Stimulated activated CD4-positive, alpha-beta T cell treated with anti-CD3 and anti-CD28 coated beads, Interleukin-15, amount 100 ng/mL, for 1 hour (primary cell): ENCODE measurements around the gene CCND3.

Source experiments
- DNase-seq, 2 donors: peaks; one replicate each; pipeline ENCODE4 v3.0.0-alpha.2; 2020; ENCODE audit warnings: low read depth in 1 of 2, low spot score in 1 of 2

The CCND3 gene

DNA sequence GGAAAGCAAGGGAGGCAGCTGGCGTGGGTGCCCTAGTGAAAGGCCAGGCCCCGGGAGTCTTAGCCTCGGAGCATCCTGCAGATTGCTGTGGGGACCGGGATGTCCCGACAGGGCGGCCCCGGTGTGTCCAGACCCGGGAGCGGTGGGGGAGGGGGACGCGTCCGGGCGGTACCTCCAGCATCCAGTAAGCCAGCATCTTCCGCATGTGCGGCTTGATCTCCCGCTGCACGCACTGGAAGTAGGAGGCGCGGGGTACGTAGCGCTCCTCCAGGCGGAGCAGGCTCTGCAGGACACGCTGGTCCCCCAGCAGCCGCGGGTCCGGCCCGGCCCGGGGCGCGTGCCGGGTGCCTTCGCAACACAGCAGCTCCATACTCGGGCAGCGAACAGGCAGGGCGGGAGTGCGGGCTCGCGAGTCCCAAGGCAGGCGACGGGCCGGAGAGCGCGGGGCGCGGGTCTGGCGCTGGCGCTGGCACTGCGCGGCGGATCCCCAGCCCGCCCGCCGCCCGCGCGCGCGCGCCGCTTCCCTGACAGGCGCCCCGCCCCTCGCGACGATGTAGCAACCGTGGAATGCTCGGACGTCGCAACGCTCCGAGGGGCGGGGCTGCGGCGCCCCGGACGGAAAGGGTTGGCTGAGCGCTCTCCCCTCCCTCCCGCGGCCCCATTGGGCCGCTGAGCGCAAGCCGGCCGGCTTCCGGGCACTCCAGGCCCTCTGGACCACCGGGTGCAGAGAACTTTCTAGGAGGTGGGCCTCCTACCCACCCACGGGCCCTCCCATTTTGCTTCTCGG, at the start of gene CCND3:
TSS of gene CCND3 (minus strand) at position 529 of the 787 bp plus-strand sequence. CDS start at position 370, 159 bp downstream.
- peak; percentile 59 to 89 for DNase-seq

DNA sequence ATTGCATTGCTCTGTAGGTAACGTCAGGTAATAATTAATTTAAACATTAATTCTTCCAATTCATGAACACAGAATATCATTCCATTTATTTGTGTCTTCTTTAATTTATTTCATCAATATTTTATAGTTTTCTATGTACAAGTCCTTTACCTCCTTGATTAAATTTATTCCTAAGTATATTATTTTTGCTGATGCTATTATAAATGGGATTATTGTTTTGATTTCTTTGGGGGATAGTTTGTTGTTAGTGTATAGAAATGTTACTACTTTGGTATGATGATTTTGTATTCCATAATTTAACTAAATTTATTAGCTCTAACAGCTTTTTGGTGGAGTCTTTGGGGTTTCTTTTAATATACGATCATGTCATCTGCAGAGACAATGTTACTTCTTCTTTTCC, 44.7 kb upstream of the CCND3 start:
- DNase-seq, result no peak

DNA sequence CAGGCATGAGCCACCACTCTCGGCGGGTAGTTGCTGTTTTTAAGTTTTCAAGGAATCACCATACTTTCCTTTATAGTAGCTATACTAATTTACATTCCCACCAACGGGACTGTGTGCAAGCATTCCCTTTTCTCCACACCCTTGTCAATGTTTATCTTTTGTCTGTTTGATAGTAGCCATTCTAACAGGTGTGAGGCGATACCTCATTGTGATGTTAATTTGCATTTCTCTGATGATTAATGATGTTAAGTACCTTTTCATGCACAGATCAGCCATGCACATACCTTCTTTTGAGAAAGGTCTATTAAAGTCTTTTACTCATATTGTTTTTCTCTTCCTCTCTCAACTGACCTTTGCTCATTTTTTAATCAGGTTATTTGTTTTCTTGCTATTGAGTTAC, 43.0 kb upstream of the CCND3 start:
- DNase-seq, result no peak

DNA sequence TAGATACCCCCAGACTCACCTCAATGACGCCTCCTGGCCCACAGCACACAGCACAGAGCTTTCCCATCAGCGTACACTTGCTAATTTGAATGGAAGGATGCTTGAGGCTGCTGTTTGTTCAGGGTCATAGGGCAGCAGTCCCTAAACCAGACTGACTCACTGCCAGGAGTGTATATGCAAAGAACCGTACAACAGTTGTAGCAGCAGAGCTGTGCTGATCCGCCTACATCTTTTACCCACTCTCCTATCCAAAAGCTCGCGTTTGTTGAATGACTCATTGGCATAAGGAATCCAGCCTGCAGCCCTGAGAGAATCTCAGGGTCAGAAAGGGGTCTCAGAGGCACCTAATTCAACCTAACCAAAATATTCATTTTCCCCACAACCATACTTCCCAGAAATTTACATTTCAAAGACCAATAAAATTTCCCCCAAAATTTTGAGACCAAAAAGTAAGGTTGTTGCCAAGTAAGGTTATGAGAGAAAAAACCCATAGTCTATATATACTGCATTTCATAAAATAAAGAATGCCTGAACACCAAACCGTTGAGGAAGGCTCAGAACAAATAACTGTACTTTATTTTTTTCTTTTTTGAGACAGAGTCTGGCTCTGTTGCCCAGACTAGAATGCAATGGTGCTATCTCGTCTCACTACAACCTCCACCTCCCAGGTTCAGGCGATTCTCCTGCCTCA, 35.3 kb upstream of the CCND3 start:
- no peak for DNase-seq

DNA sequence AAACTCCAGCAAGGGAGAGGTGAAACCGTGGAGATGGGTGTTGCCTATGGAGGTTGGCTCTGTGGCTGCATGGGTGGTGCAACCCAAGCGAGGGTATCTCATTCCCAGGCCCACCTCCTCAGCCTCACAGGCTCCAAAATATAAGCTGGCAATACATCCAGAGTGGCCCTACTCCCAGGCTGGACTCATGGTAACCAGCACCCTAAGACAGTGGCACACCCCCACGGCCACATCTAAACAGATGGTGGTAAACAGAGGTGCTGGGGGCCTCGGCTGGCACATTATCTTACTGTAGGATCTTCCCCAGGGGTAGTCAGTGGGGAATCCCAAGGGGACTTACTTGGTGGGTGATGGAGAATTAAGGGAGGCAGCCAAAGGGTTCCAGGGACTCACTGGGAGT, 33.7 kb upstream of the CCND3 start:
- no peak for DNase-seq

DNA sequence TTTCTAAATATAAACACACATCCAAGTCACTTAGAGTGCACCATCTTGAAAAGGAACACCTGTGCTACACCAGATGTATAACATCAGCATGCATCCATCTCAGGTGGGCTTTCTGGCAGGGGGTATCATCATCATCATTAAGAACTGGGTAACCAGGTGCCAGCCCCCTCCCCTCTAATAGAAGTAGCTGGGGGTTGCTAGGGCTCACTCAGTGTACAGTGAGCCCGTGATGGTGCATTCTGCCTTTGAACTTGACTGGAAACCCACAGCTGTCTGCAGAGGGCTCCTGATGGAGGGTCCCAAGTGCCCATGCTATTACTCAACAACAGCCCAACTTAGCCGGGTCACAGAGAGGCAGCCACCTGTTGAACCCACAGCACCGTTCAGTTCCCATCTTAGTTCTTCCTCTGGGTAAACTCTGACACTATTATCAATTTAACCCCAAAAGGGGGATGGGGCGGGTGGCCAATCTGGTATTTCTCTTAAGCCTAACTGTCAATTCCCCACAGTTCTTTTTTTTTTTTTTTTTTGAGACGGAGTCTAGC, 32.7 kb upstream of the CCND3 start:
- DNase-seq, result no peak

DNA sequence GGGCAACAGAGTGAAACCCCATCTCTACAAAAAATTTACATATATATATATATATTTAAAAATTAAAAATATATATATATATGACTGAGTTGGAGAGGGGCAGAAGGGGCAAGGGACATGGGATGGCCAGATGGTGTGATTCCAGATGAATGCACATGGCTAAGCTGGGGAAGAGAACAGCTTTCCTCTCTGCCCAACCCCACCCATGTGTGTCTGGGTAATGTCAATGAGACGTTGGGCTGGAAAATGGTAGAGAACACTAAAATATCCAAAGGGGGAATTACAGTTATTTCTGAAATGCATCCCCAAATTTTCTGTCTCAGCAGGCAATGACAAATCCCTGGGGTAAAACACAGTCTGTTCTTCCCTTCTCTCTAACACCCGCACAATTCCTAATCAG, 31.2 kb upstream of the CCND3 start:
- DNase-seq, result no peak

DNA sequence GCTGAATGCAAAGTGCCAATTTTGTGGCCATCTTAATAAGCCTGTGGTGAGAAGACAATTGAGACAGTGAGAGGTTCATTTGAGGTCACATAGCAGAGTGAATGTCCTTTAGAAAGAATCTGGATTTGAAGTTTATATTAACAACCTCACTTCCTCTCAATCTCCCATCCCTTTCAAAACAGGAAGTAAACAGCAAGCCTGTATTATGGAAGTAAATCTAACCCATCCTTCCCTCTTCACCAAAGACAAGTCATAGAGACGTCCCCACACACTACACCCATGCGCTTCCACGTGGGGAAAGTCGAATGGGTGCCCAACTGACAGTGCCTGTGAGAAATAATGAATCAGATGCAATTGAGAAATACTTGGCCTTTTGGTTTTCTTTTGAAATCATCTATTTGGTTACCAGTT, 28.8 kb upstream of the CCND3 start:
- peak in 1 of 2 donors; percentile 39 for DNase-seq

DNA sequence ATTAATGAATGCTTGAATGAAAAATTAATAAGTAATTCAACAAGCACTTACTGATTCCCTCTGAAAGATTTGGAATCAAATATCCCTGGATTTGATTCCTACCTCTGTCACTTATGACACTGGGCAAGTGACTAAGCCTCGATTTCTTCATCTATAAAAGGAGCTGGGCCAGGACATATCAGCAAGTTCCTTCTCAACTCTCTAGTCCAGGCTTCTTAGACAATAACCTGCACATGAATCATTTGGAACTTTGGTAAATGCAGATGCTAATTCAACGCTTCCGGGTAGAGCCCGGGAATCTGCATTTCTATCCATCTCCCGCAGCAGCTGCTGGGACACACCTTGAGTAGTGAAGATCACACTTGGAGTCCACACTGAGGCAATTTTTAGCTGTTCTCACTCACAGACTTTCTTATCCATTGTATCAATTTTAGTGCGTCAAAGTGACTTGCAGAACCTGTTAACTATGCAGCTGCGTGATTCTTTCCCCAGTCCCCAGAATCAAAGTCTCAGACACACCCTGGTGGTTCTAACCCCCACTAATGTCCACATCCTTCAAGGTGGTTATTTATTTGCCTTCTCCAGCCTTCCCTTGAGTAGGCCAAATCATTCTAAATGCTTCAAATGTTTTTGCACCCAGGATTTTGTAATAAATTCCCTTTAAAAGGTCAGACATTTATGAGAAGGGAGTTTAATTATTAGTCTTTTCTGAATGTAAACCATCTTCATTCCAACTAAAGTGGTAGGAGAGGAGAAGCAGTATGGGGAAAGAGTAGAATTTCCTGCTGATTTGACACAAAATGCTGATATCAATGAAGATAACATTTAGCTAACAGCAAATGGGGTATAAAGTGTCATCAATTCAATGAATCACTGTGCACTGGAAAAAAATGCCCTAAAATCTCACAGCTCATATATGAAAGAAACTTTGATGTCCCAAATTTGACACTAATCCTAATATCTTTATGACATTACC, 26.0 kb upstream of the CCND3 start:
- no peak for DNase-seq

DNA sequence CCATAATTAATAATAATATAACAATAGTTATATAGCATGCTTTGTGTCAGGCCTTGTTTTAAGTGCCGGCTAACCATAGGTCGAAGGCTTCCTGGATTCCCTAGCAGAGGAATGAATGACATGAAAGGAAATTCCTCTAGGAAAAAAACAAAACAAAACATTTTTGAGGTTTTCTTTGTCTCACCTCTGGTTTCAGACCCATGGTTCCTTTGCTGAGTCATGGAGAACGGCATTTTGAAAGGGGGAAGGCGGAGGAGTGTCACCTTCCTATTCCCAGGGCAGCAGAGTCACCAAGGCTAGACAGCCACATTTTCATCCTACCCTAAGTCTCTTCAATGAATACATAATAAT, 25.3 kb upstream of the CCND3 start:
- DNase-seq, result no peak

DNA sequence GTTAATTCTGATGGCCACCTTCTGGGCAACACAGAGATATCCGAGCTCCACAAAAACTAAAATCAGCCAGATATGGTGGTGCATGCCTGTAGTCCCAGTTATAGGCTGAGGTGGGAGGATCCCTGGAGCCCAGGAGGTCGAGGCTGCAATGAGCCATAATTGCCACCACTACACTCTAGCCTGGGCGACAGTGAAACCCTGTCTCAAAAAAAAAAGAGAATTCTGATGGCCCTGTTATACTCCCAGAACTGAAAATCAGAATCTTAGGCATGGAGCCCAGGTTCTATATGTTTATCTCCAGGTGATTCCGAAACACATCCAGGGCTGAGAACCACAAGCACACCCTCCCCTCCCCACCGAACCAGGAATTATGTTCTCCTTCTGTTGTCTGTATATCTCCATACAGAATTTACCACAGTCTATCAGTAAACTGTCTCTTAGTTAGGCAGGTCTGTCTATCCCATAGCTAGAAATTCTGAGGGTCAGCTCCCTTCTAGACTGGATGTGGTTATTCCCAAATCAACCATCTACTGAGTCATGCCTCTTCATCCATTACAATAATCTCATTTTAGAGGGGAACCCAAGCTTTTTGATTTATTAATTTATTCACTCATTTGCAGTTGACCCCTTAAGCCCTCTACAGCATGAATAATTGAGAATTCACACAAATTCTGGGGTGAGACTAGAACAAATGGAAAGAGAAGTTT, 24.8 kb upstream of the CCND3 start:
- no peak for DNase-seq

DNA sequence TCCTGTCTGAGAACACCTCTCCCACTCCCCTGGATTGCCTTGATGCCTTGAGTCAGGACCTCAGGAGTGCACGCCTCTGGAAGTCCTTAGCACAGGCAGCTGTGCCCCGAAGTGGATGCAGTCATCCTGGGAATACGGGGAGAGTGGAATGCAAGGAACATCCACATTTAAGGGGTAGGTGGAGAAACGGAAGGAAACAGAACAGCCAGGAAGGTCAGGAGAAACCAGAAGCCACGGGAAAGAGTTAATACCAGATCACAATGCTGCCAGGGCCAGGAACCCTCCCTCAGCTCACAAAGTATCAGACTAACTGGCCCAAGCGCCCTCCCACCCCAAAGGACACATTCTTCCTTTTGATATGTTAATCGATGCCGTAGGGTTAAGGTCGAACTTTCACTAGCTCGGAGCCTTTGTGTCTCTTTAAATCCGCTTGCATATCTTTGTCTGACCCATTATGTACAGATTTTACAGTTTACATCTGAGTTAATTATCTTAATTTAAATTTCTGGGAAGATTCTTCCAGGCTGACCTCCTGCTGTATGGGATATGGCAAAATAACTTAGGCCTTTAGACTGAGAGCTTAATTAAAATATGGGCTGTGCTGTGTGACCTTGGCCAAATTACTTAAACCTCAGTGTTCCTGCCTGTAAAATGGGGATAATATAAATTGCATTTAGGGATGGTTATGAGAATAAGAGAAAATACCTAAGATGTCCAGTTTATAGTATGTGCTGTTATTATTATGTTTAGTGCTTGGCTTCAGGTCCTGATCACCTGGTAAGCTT, 24.0 kb upstream of the CCND3 start:
- DNase-seq, result no peak

DNA sequence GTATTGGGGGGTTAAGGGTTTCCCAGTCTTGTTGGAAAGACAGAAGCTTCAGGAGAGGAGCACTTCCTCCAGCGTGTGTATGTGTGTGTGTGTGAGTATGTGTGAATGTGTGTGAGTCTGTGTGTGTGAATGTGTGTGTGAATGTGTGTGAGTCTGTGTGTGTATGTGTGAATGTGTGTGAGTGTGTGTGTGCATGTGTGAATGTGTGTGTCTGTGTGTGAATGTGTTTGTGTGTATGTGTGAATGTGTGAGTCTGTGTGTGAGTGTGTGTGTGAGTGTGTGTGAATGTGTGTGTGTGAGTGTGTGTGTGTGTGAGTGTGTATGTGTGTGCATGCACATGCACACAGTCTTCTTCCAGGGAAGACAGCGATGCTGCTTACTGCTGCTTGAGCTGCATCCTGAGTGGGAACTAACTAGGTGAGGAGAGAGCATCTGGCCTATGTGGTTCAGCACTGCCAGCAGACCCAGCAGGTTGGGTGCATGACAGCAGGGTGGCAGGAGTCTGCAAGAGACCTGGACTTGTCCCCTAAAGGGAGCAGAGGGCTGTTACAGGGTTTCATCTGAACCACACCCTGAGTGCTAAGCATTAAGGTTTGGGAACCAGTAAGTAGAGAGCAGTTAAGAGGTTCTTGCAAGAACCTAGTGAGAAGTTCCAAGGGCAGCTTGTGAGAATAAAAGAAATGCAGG, 22.7 kb upstream of the CCND3 start:
- DNase-seq, result no peak

DNA sequence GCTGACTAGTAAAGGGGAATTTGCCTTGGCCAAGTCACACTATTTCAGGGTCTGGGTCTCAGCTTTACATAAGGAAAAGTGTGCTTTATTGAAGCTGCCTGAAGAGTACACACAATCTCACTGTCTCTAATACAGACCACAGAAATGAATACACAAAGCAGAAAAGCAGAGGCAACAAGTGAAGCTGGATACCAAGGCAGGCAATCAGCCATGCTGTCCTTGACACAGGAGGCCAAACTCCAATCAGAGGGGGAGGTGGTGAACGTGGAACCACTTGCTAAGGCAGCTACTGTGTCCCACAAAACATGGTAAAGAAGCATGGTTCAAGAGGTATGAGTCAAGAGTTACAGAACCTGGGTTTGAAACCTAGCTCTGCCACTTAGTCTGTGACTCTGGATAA, 21.8 kb upstream of the CCND3 start:
- DNase-seq, result no peak

DNA sequence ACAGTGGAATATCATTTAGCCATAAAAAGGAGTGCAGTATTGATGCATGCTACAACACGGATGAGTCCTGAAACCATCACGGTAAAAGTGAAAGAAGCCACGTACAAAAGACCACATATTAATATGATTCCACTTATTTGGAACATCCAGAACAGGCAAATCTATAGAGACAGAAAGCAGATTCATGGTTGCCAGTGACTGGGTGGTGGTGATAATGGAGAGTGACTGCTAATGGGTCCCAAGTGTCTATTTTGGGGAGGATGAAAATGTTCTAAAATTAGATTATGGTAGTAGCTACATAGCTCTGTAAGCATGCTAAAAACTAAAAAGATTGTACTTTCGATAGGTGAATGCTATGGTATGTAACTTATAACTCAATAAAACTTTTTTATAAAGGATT, 18.4 kb upstream of the CCND3 start:
- no peak for DNase-seq

DNA sequence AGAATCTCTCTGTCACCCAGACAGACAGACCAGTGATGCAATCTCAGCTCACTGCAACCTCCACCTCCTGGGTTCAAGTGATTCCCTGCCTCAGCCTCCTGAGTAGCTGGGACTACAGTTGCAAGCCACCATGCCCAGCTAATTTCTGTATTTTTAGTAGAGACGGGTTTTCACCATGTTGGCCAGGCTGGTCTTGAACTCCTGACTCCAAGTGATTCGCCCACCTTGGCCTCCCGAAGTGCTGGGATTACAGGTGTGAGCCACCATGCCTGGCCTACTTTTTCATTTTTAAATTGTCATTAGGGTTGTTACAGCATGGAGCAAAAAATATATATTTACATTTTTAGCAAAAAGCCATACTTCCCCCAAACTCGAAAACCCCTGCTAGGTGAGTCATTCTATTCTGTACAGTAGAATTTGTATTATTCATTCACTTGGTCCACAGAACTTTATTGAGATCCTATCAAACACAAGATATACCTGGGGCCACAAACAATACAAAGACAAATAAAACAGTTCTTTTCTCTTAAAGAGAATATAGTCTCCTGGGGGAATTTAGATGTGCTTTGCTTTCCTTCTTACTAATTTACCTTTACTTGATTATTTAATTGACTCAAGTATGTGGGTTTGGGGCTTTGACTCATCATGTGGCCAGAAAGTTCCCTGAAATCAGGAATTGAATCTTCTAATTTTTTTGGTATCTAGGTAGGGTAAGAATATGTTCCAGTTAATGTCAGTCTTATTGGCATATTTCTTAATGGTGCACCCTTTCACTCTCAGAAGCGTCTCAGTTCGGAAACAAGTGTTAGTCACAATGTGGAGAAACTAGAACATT, 16.6 kb upstream of the CCND3 start:
- no peak for DNase-seq

DNA sequence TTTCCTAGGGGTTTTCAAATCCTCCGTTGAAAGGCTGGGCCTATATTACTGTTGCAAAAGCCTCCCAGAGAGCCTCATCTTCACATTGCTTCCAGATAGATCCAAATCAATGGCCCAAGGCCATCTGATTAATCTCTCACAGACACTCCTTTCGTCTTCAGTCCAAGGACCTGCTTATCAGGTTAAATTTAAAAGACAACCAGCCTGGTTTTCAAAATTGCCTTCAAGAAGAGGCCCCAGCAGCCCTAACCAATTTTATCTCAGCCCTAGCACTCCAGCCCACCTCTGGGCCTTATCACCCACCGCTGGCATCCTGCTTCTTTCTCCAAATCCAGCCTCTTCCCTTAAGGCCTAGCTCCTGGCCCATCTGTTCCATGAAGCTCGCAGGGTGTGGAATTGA, 15.5 kb upstream of the CCND3 start:
- no peak for DNase-seq

DNA sequence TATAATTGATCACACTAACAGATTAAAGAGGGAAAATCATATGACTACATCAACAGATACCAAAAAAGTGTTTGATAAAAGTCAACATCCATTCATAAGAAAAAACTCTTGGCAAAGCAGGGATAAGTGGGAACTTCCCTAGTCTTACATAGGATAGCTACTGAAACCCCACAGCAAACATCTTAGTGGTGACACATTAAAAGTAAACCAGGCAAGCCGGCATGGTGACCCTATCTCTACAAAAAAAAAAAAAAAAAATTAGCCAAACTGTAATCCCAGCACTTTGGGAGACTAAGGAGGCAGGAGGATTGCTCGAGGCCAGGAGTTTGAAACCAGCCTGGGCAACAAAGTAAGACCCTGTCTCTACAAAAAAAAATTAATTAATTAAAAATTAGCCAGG, 13.8 kb upstream of the CCND3 start:
- no peak for DNase-seq

DNA sequence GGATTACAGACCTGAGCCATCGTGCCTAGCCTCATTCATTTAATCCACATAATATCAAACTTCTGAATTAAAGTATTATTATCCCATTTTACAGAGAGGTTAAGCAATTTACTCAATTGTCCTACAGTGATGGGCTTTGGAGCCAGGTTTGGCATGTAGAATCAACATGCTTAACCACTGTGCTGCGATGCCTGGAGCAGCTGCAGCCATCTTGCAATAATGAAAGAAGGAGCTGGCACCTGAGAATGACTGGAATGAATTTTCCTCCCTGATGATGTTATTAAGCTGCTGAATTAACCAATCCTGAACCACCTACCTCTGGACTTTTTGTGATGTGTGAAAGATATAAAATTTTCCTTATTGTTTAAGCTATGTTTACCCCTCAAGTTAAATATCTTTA, 13.1 kb upstream of the CCND3 start:
- no peak for DNase-seq
